PC-9 (cell line): ENCODE results near the gene GIPC2.

ENCODE experiments used
- CTCF ChIP-seq: fragments of 200-600 bp; sonication (generic); conservative IDR thresholded peaks from 2 replicates; pipeline ENCODE4 v1.6.1; 2017; ENCODE audit warnings: mixed run types, antibody characterized with exemption, mild to moderate bottlenecking, moderate library complexity
- EZH2 ChIP-seq: fragments of 200-600 bp; sonication (generic); IDR thresholded peaks from 2 replicates; pipeline ENCODE4 v1.8.0; 2017; ENCODE audit warnings: antibody characterized with exemption, low read depth

GRCh38 chr1:78132948-78133322 is 87.2 kb downstream of the GIPC2 start:
- TF ChIP-seq CTCF (no peak), EZH2 (no peak)
